HUES64 (cell line): ENCODE results near the gene IP6K3.

Experiments used
- H3K27ac ChIP-seq: 2 replicates; pipeline ENCODE4 v1.7.0; 2013; ENCODE audit warnings: low read depth, low read length, inconsistent platforms
- H3K27me3 ChIP-seq: 2 replicates; pipeline ENCODE4 v1.6.1; 2013; ENCODE audit warnings: mild to moderate bottlenecking, low read length; ENCODE audit not compliant: insufficient read depth
- H3K36me3 ChIP-seq: 2 replicates; pipeline ENCODE4 v1.6.1; 2013; ENCODE audit warnings: mild to moderate bottlenecking, low read length; ENCODE audit not compliant: insufficient read depth
- H3K4me1 ChIP-seq: 2 replicates; pipeline ENCODE4 v1.6.1; 2013; ENCODE audit warnings: mild to moderate bottlenecking, low read length, moderate library complexity; ENCODE audit not compliant: insufficient read depth
- H3K4me3 ChIP-seq: 2 replicates; pipeline ENCODE4 v1.5.1; 2013; ENCODE audit warnings: mild to moderate bottlenecking, low read length, moderate library complexity
- H3K9ac ChIP-seq: 2 replicates; pipeline ENCODE4 v1.6.1; 2013; ENCODE audit warnings: mild to moderate bottlenecking, low read depth, low read length
- H3K9me3 ChIP-seq: 2 replicates; pipeline ENCODE4 v1.6.1; 2013; ENCODE audit warnings: low read depth, low read length; ENCODE audit not compliant: insufficient read depth
- WGBS: fragments of 150-250, 120-280 bp; methylation state at CpG from one replicate; pipeline ENCODE4 v1.1.7; 2013; ENCODE audit warnings: missing lambda C conversion rate; 5-methylcytosine and 5-hydroxymethylcytosine counted together

Gene IP6K3

GRCh38 chr6:33683576-33684427 is 62.9 kb downstream of the IP6K3 start:
- H3K9me3 ChIP-seq: no peaks in the 10 kb centered on the region
- H3K36me3 ChIP-seq: peaks cover 74% of the 10 kb centered on the region
- H3K9ac ChIP-seq: no peak overlapping the region
- H3K4me1 ChIP-seq: no peaks in the 10 kb centered on the region
- no peak overlapping the region for H3K27ac ChIP-seq
- H3K27me3 ChIP-seq: no peaks in the 10 kb centered on the region
- 93% methylated on average over 19 of the region's 19 CpGs for WGBS
- H3K4me3 ChIP-seq: no peak overlapping the region

- H3K9ac ChIP-seq: no peak overlapping the region
- H3K4me1 ChIP-seq: no peaks in the 10 kb centered on the region
- H3K4me3 ChIP-seq: no peak overlapping the region
- peaks cover 72% of the 10 kb centered on the region for H3K36me3 ChIP-seq
- no peaks in the 10 kb centered on the region for H3K9me3 ChIP-seq
- no peaks in the 10 kb centered on the region for H3K27me3 ChIP-seq
- 95% methylated on average over 15 of the region's 15 CpGs for WGBS
- H3K27ac ChIP-seq: no peak overlapping the region
Measured at GRCh38 chr6:33683051-33683571, 63.6 kb downstream of the IP6K3 start.

DNA sequence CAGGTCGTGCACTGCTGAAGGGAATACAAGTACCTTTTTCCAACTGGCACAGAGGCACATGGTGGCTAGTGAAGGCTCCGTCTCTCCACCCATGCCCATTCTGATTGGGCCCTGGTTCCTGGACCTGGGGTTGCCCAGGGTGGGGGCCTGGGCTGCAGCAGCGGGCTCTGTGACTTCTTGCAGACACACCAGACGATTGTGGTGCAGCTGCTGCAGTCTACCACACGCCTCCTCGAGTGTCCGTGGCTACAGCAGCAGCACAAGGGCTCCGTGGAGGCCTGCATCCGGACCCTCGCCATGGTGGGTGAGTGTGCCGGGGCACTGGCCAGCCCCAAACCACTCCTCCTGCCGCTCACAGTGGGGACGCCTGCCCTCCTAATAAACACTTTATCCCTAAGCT is 64.4 kb downstream of the IP6K3 start:
- Histone ChIP-seq H3K27ac (no peak overlapping the region), H3K27me3 (no peaks in the 10 kb centered on the region), H3K9ac (no peak overlapping the region), H3K4me3 (no peak overlapping the region), H3K36me3 (peaks cover 75% of the 10 kb centered on the region), H3K4me1 (no peaks in the 10 kb centered on the region), H3K9me3 (no peaks in the 10 kb centered on the region)
- 96% methylated on average over 13 of the region's 13 CpGs for WGBS

GRCh38 chr6:33679761-33680160 is 66.9 kb downstream of the IP6K3 start:
- H3K27me3 ChIP-seq: no peaks in the 10 kb centered on the region
- H3K4me3 ChIP-seq: no peak overlapping the region
- peaks cover 68% of the 10 kb centered on the region for H3K36me3 ChIP-seq
- no peak overlapping the region for H3K27ac ChIP-seq
- no peak overlapping the region for H3K9ac ChIP-seq
- WGBS: 92% methylated on average over 20 of the region's 20 CpGs
- no peaks in the 10 kb centered on the region for H3K9me3 ChIP-seq
- no peaks in the 10 kb centered on the region for H3K4me1 ChIP-seq

- H3K4me3 ChIP-seq: no peak overlapping the region
- WGBS: 97% methylated on average over 12 of the region's 12 CpGs
Measured at GRCh38 chr6:33678932-33679490, 67.7 kb downstream of the IP6K3 start.

GRCh38 chr6:33678233-33678931 is 68.3 kb downstream of the IP6K3 start:
- H3K4me1 ChIP-seq: no peaks in the 10 kb centered on the region
- no peaks in the 10 kb centered on the region for H3K27me3 ChIP-seq
- no peak overlapping the region for H3K4me3 ChIP-seq
- no peak overlapping the region for H3K9ac ChIP-seq
- 93% methylated on average over 24 of the region's 24 CpGs for WGBS
- no peaks in the 10 kb centered on the region for H3K9me3 ChIP-seq
- H3K36me3 ChIP-seq: peaks cover 71% of the 10 kb centered on the region
- no peak overlapping the region for H3K27ac ChIP-seq

More at GRCh38 chr6:33678932-33679490, 67.7 kb downstream of the IP6K3 start:
- no peak overlapping the region for H3K27ac ChIP-seq
- no peaks in the 10 kb centered on the region for H3K27me3 ChIP-seq
- no peak overlapping the region for H3K9ac ChIP-seq
- no peaks in the 10 kb centered on the region for H3K9me3 ChIP-seq
- peaks cover 68% of the 10 kb centered on the region for H3K36me3 ChIP-seq
- H3K4me1 ChIP-seq: no peaks in the 10 kb centered on the region

DNA sequence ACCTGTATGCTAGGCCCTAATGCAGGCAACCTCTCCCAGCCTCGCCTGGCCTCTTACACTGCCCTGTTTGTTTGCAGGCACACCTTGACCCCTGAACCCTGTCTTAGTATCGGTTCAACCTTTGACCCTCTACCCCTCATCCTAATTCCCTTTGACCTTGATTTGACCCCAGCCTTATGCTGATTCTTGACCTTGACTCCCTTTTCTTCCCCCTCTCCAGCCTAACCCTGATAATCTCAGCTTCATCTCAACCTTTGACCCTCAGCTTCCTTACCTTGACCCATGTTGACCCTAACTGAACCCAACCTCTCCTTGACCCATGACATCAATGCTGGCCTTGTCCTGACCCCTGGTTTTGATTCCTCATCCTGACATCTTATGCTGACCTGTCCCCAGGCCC is 69.0 kb downstream of the IP6K3 start:
- Histone ChIP-seq H3K36me3 (peaks cover 64% of the 10 kb centered on the region), H3K4me3 (no peak overlapping the region), H3K4me1 (no peaks in the 10 kb centered on the region)

GRCh38 chr6:33677143-33677660 is 69.5 kb downstream of the IP6K3 start:
- Histone ChIP-seq H3K27ac (no peak overlapping the region), H3K4me3 (no peak overlapping the region), H3K27me3 (no peaks in the 10 kb centered on the region), H3K4me1 (no peaks in the 10 kb centered on the region), H3K36me3 (peaks cover 60% of the 10 kb centered on the region), H3K9ac (no peak overlapping the region), H3K9me3 (no peaks in the 10 kb centered on the region)
- WGBS: 95% methylated on average over 8 of the region's 8 CpGs

More for the DNA sequence above, 69.0 kb downstream of the IP6K3 start:
- 91% methylated on average over 2 of the region's 2 CpGs for WGBS
- Histone ChIP-seq H3K9me3 (no peaks in the 10 kb centered on the region), H3K27me3 (no peaks in the 10 kb centered on the region), H3K9ac (no peak overlapping the region), H3K27ac (no peak overlapping the region)

GRCh38 chr6:33676416-33677142 is 70.1 kb downstream of the IP6K3 start:
- WGBS: 94% methylated on average over 15 of the region's 15 CpGs
- H3K9ac ChIP-seq: no peak overlapping the region
- no peaks in the 10 kb centered on the region for H3K9me3 ChIP-seq
- no peak overlapping the region for H3K4me3 ChIP-seq
- no peaks in the 10 kb centered on the region for H3K4me1 ChIP-seq
- no peak overlapping the region for H3K27ac ChIP-seq
- H3K27me3 ChIP-seq: no peaks in the 10 kb centered on the region
- H3K36me3 ChIP-seq: peaks cover 57% of the 10 kb centered on the region

- H3K9me3 ChIP-seq: no peaks in the 10 kb centered on the region
- H3K27ac ChIP-seq: no peak overlapping the region
- 94% methylated on average over 7 of the region's 7 CpGs for WGBS
- H3K27me3 ChIP-seq: no peaks in the 10 kb centered on the region
- peaks cover 58% of the 10 kb centered on the region for H3K36me3 ChIP-seq
- no peak overlapping the region for H3K9ac ChIP-seq
- no peaks in the 10 kb centered on the region for H3K4me1 ChIP-seq
- no peak overlapping the region for H3K4me3 ChIP-seq
Measured at GRCh38 chr6:33675968-33676367, 70.7 kb downstream of the IP6K3 start.
